GM15510 (cell line): ENCODE data around the gene PTPRE.

Experiments
- POLR2A ChIP-seq: IDR thresholded peaks from 3 replicates; pipeline ENCODE4 v1.6.1; 2011; ENCODE audit warnings: borderline replicate concordance; ENCODE audit not compliant: insufficient read length; ENCODE audit errors: extremely low read depth

Gene PTPRE

GRCh38 chr10:128056303-128057050 is 149.6 kb downstream of the PTPRE start:
- no peak for TF ChIP-seq POLR2A

GRCh38 chr10:128058106-128058749 is 151.3 kb downstream of the PTPRE start:
- TF ChIP-seq POLR2A, result no peak

- no peak for TF ChIP-seq POLR2A
Measured at GRCh38 chr10:128058750-128059134, 151.8 kb downstream of the PTPRE start.

- TF ChIP-seq POLR2A, result no peak
Measured at GRCh38 chr10:128059266-128059981, 152.5 kb downstream of the PTPRE start.

- no peak for TF ChIP-seq POLR2A
Measured at GRCh38 chr10:128059982-128060293, 153.0 kb downstream of the PTPRE start.

- no peak for TF ChIP-seq POLR2A
Measured at GRCh38 chr10:128060341-128061250, 153.7 kb downstream of the PTPRE start.

- TF ChIP-seq POLR2A, result no peak
Measured at GRCh38 chr10:128061306-128062300, 154.7 kb downstream of the PTPRE start.

- TF ChIP-seq POLR2A, result no peak
Measured at GRCh38 chr10:128062331-128062880, 155.5 kb downstream of the PTPRE start.

GRCh38 chr10:128062881-128063563 is 156.1 kb downstream of the PTPRE start:
- no peak for TF ChIP-seq POLR2A

GRCh38 chr10:128063736-128064107 is 156.8 kb downstream of the PTPRE start:
- TF ChIP-seq POLR2A, result no peak

- TF ChIP-seq POLR2A, result no peak
Measured at GRCh38 chr10:128064108-128064969, 157.4 kb downstream of the PTPRE start.
